Large intestine (tissue), 3 donors: ENCODE measurements around the gene HOMER2. TPM values are rescaled to one million over a fixed set of nuclear protein-coding genes. Genes with fewer than 3 reads are reported as not detected.
"Not testable (repeated sequence)": the region's sequence is repeated elsewhere in the genome, so short reads cannot be mapped to it uniquely, and the experiment has no call there.

ENCODE experiments used
- DNase-seq, 2 donors: peaks; one replicate each; pipeline versions ENCODE4 v3.0.0 to v3.0.0-alpha.2; 2013
- H3K27ac ChIP-seq: one replicate; pipeline ENCODE4 v1.5.1; 2013; ENCODE audit warnings: low read length
- H3K27me3 ChIP-seq: 2 replicates; pipeline ENCODE4 v1.6.1; 2013; ENCODE audit warnings: low read length; ENCODE audit not compliant: control insufficient read depth, insufficient read depth
- H3K36me3 ChIP-seq: 2 replicates; pipeline ENCODE4 v1.6.1; 2013; ENCODE audit warnings: low read length; ENCODE audit not compliant: control insufficient read depth, insufficient read depth
- H3K4me1 ChIP-seq: one replicate; pipeline ENCODE4 v1.6.1; 2013; ENCODE audit warnings: low read length; ENCODE audit not compliant: control insufficient read depth, insufficient read depth
- H3K4me3 ChIP-seq: one replicate; pipeline ENCODE4 v1.5.1; 2013; ENCODE audit warnings: low read length
- H3K9me3 ChIP-seq: one replicate; pipeline ENCODE4 v1.6.1; 2013; ENCODE audit warnings: mild to moderate bottlenecking, low read depth, low read length, moderate library complexity; ENCODE audit not compliant: control insufficient read depth
- WGBS: methylation state at CpG from one replicate; pipeline ENCODE4 v1.1.5; 2013; ENCODE audit warnings: low lambda C conversion rate; ENCODE audit not compliant: insufficient coverage; 5-methylcytosine and 5-hydroxymethylcytosine counted together
- polyA plus RNA-seq: library from polyadenylated mRNA; unstranded; fragments of 120-200 nt; gene quantifications from one replicate; pipeline ENCODE4 v1.2.1, GENCODE V29; 2013

HOMER2 gene
- polyA plus RNA-seq, 1 donor = 7.1 TPM

DNA sequence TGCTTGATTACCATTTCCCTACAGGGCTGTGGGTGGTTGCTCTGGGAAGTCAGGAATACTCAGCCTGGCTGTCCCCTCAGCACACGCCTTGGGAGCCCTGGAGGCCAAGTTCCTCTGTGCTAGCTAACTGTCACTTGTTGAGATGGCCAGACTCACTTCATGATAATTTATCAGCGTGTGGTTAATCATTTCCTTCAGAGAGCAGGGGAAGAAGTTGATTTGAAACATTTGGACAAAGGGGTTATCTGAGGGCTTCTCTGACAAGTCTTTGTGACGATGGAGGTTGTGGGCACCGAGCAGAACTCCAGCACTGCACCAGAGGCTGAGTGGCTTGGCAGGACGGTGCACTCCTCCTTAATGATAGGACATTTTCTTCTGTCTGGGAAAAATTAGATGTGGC lies 81.2 kb downstream of the HOMER2 start:
- H3K36me3 ChIP-seq = no peaks in the 10 kb centered on the region
- DNase-seq = peak in 1 of 2 donors; percentile 34
- H3K27me3 ChIP-seq = no peaks in the 10 kb centered on the region
- no peaks in the 10 kb centered on the region for H3K4me1 ChIP-seq
- H3K4me3 ChIP-seq = no peak overlapping the region
- no CpG with 5 or more reads among the region's 5 CpGs for WGBS
- H3K9me3 ChIP-seq = no peaks in the 10 kb centered on the region
- H3K27ac ChIP-seq = no peak overlapping the region

DNA sequence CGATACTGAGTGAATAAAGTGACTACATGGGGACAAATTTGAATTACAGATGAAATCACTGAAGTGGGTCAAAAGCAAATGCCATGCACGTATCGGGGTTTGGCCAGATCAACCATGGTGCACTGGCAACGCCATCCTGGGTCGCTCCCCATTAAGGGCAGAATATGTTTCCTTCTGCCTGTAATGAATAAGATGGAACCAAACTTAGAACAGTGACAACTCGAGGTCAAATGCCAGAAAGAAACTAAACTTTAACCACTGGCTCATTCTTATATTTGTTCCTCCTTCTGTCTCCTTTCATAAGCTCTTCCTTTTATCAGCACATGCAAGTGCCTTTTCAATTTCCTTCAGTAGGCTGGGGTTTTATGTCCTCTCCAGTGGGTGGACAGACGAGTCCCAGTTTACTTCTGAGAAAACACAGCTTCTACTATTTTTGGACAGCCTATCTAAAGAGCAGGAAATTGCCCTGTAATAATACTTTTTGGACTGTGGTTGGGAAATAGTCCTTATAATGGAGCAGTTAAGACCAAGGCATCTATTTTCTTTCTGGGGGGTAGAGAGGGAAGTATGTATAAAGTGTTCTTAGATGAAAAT lies 81.7 kb downstream of the HOMER2 start:
- WGBS = 100% methylated on average over 1 of the region's 7 CpGs
- no peaks in the 10 kb centered on the region for H3K36me3 ChIP-seq
- no peak for DNase-seq
- no peak overlapping the region for H3K4me3 ChIP-seq
- H3K9me3 ChIP-seq = no peaks in the 10 kb centered on the region
- H3K27ac ChIP-seq = no peak overlapping the region
- no peaks in the 10 kb centered on the region for H3K4me1 ChIP-seq
- H3K27me3 ChIP-seq = no peaks in the 10 kb centered on the region

DNA sequence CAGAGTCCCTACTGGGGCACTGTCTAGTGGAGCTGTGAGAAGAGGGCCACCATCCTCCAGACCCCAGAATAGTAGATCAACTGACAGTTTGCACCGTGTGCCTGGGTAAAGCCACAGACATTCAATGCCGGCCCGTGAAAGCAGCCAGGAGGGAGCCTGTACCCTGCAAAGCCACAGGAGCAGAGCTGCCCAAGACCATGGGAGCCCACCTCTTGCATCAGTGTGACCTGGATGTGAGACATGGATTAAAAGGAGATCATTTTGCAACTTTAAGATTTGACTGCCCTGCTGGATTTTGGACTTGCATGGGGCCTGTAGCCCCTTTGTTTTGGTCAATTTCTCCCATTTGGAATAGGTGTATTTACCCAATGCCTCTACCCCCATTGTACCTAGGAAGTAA lies 86.5 kb downstream of the HOMER2 start:
- not testable (repeated sequence) for H3K27me3 ChIP-seq, H3K27ac ChIP-seq, H3K9me3 ChIP-seq, H3K36me3 ChIP-seq, H3K4me3 ChIP-seq, DNase-seq, H3K4me1 ChIP-seq
- no CpG with 5 or more reads among the region's 3 CpGs for WGBS

DNA sequence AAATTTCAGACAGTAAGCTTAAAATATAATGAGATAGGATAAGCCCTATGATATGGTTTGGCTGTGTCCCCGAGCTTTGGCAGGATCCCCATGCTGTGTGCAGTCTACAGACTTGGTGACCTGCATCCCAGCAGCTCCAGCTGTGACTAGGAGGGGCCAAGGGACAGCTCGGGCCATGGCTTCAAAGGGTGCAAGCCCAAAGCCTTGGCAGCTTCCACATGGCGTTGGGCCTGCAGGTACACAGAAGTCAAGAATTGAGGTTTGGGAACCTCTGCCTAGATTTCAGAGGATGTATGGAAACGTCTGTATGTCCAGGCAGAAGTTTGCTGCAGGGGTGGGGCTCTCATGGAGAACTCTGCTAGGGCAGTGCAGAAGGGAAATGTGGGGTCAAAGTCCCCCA lies 86.9 kb downstream of the HOMER2 start:
- H3K9me3 ChIP-seq, H3K27ac ChIP-seq, H3K4me1 ChIP-seq, H3K4me3 ChIP-seq, DNase-seq, H3K27me3 ChIP-seq, H3K36me3 ChIP-seq: not testable (repeated sequence)
- WGBS = no CpG with 5 or more reads among the region's 4 CpGs

DNA sequence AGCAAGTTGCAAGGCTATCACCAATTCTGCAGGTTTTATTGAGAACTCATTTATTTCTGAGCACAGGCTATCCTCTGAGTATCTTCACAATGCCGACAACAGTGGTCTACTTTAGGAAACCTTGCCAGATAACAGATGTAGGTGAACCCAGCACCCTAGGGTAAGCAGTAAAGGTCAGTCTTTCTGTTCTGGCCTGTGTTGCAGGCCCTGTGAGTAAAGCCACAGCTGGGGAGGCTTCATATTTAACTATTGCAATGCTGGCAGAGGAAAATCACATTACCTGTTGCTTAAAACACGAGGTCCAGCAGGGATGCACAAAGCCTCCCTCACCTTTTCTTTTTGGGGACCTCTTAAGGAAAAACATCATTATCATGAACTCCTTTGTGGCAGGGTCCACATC lies 87.6 kb downstream of the HOMER2 start:
- WGBS = 83% methylated on average over 1 of the region's 2 CpGs
- Histone ChIP-seq H3K9me3 (no peaks in the 10 kb centered on the region), H3K27ac (no peak overlapping the region), H3K4me3 (no peak overlapping the region), H3K36me3 (no peaks in the 10 kb centered on the region), H3K4me1 (no peaks in the 10 kb centered on the region), H3K27me3 (no peaks in the 10 kb centered on the region)
- DNase-seq = no peak

DNA sequence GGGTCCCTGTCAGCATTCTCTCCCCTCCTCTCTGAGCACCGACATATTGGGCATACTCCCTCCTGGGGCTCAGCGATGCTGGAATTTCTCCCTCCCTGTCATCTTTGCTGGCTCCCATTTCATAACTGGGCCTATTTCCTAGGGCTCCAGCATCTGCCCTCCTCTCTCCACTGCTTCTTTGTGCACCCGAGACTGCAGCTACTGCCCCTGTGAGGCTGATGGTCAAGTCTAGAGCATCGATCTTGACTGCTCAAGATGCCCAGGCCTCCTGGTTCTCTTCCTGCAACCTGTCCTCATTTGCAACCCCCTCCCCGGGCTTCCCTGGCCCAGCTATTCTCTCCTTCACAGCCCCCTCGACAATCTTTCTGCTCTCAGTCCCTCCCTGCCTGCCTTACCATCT lies 89.6 kb downstream of the HOMER2 start:
- H3K9me3 ChIP-seq = no peaks in the 10 kb centered on the region
- 100% methylated on average over 1 of the region's 6 CpGs for WGBS
- no peak overlapping the region for H3K4me3 ChIP-seq
- no peak overlapping the region for H3K27ac ChIP-seq
- no peaks in the 10 kb centered on the region for H3K27me3 ChIP-seq
- DNase-seq = no peak
- H3K36me3 ChIP-seq = no peaks in the 10 kb centered on the region
- no peaks in the 10 kb centered on the region for H3K4me1 ChIP-seq

DNA sequence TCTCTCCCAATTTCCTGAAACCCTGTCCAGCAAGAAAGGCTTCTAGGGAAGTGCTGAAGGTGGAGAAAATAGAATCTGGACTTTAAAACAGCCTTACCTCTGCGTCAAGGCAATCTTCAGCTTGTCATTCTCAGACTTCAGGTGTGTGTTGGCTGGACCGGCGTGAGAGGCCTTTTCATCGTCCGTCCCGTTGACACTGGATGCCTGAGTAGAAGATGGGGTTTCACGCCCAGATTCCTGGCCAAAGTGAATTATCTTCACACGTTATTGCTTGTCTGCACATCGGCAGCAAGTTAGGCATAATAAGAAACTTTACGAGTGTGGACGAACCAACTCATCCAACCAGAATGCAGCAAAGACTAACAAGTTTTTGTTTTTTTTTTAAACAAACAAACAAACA lies 93.6 kb downstream of the HOMER2 start:
- WGBS = 100% methylated on average over 2 of the region's 11 CpGs
- no peaks in the 10 kb centered on the region for H3K36me3 ChIP-seq
- H3K27me3 ChIP-seq = no peaks in the 10 kb centered on the region
- no peaks in the 10 kb centered on the region for H3K4me1 ChIP-seq
- no peak overlapping the region for H3K27ac ChIP-seq
- no peak for DNase-seq
- H3K4me3 ChIP-seq = no peak overlapping the region
- no peaks in the 10 kb centered on the region for H3K9me3 ChIP-seq

DNA sequence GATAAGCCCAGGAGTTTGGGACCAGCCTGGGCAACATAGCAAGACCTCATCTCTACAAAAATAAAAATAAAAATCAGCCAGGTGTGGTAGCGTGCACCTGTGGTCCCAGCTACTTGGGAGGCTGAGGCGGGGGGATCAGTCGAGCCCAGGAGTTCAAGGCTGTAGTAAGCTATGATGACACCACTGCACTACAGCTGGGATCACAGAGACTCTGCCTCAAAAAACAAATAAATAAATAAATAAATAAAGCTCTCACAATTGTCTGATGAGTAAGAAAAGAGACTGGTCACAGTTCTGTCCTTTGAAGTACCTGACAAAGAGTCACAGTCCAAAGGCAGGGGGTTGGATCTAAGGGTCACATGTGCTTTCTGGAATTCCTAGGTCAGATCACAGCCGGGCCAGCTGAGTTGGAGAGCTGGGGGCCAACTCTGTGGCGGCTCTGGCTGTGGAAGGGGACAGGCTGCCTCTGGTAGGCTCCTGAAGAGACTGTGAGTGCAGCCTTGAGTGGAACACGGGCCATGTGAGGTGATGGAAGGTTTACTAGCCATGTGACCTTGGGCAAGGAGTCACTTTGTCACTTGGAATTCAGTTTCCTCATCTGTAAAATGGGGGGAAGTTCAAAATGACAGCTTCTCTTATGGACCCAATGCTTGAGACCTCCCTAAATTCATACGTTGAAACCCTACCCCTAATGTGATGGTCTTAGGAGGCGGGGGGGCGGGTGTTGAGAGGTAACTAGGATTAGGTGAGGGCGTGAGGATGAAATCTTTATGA lies 95.9 kb downstream of the HOMER2 start:
- no peak for DNase-seq
- H3K27me3 ChIP-seq = no peaks in the 10 kb centered on the region

DNA sequence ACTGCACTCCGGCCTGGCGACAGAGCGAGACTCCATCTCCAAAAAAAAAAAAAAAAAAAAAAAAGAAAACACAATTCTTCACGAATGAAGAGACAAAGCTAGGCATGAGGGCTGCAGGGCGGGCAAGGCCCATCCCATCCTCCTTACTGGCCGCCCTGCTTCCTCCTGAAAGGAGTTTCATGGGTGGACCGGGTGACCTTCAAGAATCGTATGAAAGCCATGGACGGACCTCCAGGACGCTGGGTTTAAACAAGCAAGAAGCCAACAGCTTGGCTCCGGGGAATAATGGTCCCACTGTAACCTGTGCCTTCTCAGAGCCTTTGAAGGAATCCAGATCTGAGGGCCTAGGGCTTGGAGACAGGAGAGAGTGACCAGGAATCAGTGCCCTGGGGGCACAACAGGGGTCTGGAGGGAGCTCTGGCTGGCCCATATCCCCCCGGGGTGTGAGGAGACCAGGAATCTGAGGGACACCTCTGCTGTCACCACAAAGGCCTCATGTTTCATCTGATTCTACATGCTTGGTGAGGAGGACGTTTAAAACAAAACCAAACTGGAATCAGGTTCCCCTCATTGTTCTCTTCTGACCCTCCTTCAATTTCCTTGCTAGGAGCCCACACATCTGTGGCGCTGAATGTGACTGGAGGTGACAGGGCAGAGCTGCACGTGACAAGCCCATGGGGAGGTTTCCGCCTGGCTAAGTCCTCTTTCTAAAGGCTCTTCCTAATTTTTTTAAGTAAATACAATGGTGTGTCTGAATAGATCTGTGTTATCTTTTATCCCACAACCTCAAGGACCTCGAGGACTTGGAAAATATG lies 97.0 kb downstream of the HOMER2 start:
- DNase-seq = no peak
- H3K4me1 ChIP-seq = no peaks in the 10 kb centered on the region
- H3K4me3 ChIP-seq = no peak overlapping the region
- no peaks in the 10 kb centered on the region for H3K9me3 ChIP-seq
- H3K36me3 ChIP-seq = no peaks in the 10 kb centered on the region
- H3K27me3 ChIP-seq = no peaks in the 10 kb centered on the region
- 0% methylated on average over 1 of the region's 17 CpGs for WGBS
- no peak overlapping the region for H3K27ac ChIP-seq

More for the DNA sequence above, 95.9 kb downstream of the HOMER2 start:
- Histone ChIP-seq H3K36me3 (no peaks in the 10 kb centered on the region), H3K4me3 (no peak overlapping the region), H3K4me1 (no peaks in the 10 kb centered on the region), H3K27ac (no peak overlapping the region), H3K9me3 (no peaks in the 10 kb centered on the region)
- no CpG with 5 or more reads among the region's 10 CpGs for WGBS

DNA sequence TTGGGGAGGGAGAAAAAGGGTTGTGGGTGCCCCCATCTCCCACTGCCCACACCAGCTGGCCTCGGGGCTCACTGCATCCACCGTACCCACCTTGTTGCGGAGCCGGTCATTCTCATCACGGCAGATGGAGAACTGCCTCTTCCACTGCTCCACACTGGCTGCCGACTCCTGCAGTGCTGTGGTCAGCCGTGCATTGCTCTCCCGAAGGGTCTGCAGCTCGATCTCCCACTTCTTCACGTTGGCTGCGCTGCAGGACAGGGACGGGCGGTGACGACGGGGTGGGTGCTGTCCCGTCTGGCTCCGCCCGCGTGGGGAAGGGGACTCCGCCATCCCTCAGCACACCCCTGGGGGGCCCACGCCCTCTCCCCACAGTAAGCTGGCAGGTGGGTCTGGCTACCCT lies 98.0 kb downstream of the HOMER2 start:
- no CpG with 5 or more reads among the region's 21 CpGs for WGBS

More for the DNA sequence above, 98.0 kb downstream of the HOMER2 start:
- DNase-seq = no peak
- Histone ChIP-seq H3K27me3 (no peaks in the 10 kb centered on the region), H3K4me3 (no peak overlapping the region), H3K27ac (no peak overlapping the region), H3K9me3 (no peaks in the 10 kb centered on the region), H3K36me3 (no peaks in the 10 kb centered on the region), H3K4me1 (peaks cover 5% of the 10 kb centered on the region)
